ENCODE data around the gene MRO. TPM values are rescaled to one million over a fixed set of nuclear protein-coding genes. Genes with fewer than 3 reads are reported as not detected.
"Not testable (repeated sequence)": the region's sequence is repeated elsewhere in the genome, so short reads cannot be mapped to it uniquely, and the experiment has no call there.

Gene MRO
- total and polyA plus RNA-seq, 7 experiments from 2014 or later: not detected

GRCh38 chr18:50790948-50791347, 28.9 kb downstream of the MRO start:
- intact Hi-C loops (cut with micrococcal nuclease): no loop called here
- H3K36me3 Mint-ChIP-seq: no peaks in the 10 kb centered on the region
- no peak overlapping the region for H3K27ac Mint-ChIP-seq

GRCh38 chr18:50790241-50790640, 29.6 kb downstream of the MRO start:
- peaks cover 2 to 20% (median 17%) of the 10 kb centered on the region in 5 donors for H3K27me3 Mint-ChIP-seq
- no peaks in the 10 kb centered on the region for H3K36me3 ChIP-seq (ENCODE audit: control insufficient read depth in 2 of 3, insufficient read depth in 3 of 3, low read length in 3 of 3)
- ChIA-PET CTCF (no interaction called here), POLR2A (no interaction called here)
- no peaks in the 10 kb centered on the region for H3K27me3 ChIP-seq (ENCODE audit: control insufficient read depth in 2 of 2, insufficient read depth in 2 of 2, low read length in 2 of 2)
- no peaks in the 10 kb centered on the region for H3K9me3 ChIP-seq (ENCODE audit: control insufficient read depth in 2 of 3, low read length in 3 of 3)
- no peak overlapping the region for H3K4me3 Mint-ChIP-seq
- H3K4me1 ChIP-seq (ENCODE audit: control insufficient read depth in 2 of 2, insufficient read depth in 2 of 2, low read length in 2 of 2): no peaks in the 10 kb centered on the region
- DNase-seq (no peak), ATAC-seq (no peak)
- H3K27ac Mint-ChIP-seq: no peak overlapping the region
- H3K4me3 ChIP-seq (ENCODE audit: low read length): no peak overlapping the region
- H3K36me3 Mint-ChIP-seq: no peaks in the 10 kb centered on the region
- H3K9me3 Mint-ChIP-seq: peaks cover 0 to 2% (median 0%) of the 10 kb centered on the region in 11 donors
- no peaks in the 10 kb centered on the region for H3K4me1 Mint-ChIP-seq
- no peak overlapping the region for H3K27ac ChIP-seq (ENCODE audit: low read depth, low read length)
- intact Hi-C loops (cut with micrococcal nuclease): no loop called here

More at GRCh38 chr18:50790948-50791347, 28.9 kb downstream of the MRO start:
- Histone ChIP-seq H3K9me3 (ENCODE audit: control insufficient read depth in 2 of 3, low read length in 3 of 3) (no peaks in the 10 kb centered on the region), H3K27ac (ENCODE audit: low read depth, low read length) (no peak overlapping the region), H3K36me3 (ENCODE audit: control insufficient read depth in 2 of 3, insufficient read depth in 3 of 3, low read length in 3 of 3) (no peaks in the 10 kb centered on the region), H3K27me3 (ENCODE audit: control insufficient read depth in 2 of 2, insufficient read depth in 2 of 2, low read length in 2 of 2) (no peaks in the 10 kb centered on the region), H3K4me1 (ENCODE audit: control insufficient read depth in 2 of 2, insufficient read depth in 2 of 2, low read length in 2 of 2) (no peaks in the 10 kb centered on the region), H3K4me3 (ENCODE audit: low read length) (no peak overlapping the region)
- ChIA-PET POLR2A (no interaction called here), CTCF (no interaction called here)
- no peak for ATAC-seq
- Mint-ChIP-seq H3K27me3 (peaks cover 6 to 27% (median 17%) of the 10 kb centered on the region in 5 donors), H3K9me3 (no peaks in the 10 kb centered on the region), H3K4me1 (no peaks in the 10 kb centered on the region), H3K4me3 (no peak overlapping the region)
- DNase-seq: no peak

GRCh38 chr18:50788284-50788683, 31.5 kb downstream of the MRO start:
- Mint-ChIP-seq H3K27ac (no peak overlapping the region), H3K4me3 (no peak overlapping the region), H3K27me3 (peaks cover under 1 to 16% (median 3%) of the 10 kb centered on the region in 5 donors), H3K9me3 (peaks cover 0 to 2% (median 0%) of the 10 kb centered on the region in 11 donors), H3K36me3 (no peaks in the 10 kb centered on the region), H3K4me1 (no peaks in the 10 kb centered on the region)
- H3K4me3 ChIP-seq (ENCODE audit: low read length): no peak overlapping the region
- H3K36me3 ChIP-seq (ENCODE audit: control insufficient read depth in 2 of 3, insufficient read depth in 3 of 3, low read length in 3 of 3): no peaks in the 10 kb centered on the region
- DNase-seq (no peak), ATAC-seq (no peak)
- H3K27ac ChIP-seq (ENCODE audit: low read depth, low read length): no peak overlapping the region
- no peaks in the 10 kb centered on the region for H3K9me3 ChIP-seq (ENCODE audit: control insufficient read depth in 2 of 3, low read length in 3 of 3)
- POLR2A ChIA-PET: no interaction called here
- H3K27me3 ChIP-seq (ENCODE audit: control insufficient read depth in 2 of 2, insufficient read depth in 2 of 2, low read length in 2 of 2): no peaks in the 10 kb centered on the region
- H3K4me1 ChIP-seq (ENCODE audit: control insufficient read depth in 2 of 2, insufficient read depth in 2 of 2, low read length in 2 of 2): no peaks in the 10 kb centered on the region
- intact Hi-C loops (cut with micrococcal nuclease): no loop called here
- CTCF ChIA-PET: no interaction called here

GRCh38 chr18:50786864-50787263, 33.0 kb downstream of the MRO start:
- Histone ChIP-seq H3K9me3 (ENCODE audit: control insufficient read depth in 2 of 3, low read length in 3 of 3) (no peaks in the 10 kb centered on the region), H3K4me1 (ENCODE audit: control insufficient read depth in 2 of 2, insufficient read depth in 2 of 2, low read length in 2 of 2) (no peaks in the 10 kb centered on the region), H3K27ac (ENCODE audit: low read depth, low read length) (no peak overlapping the region), H3K36me3 (ENCODE audit: control insufficient read depth in 2 of 3, insufficient read depth in 3 of 3, low read length in 3 of 3) (no peaks in the 10 kb centered on the region), H3K4me3 (ENCODE audit: low read length) (no peak overlapping the region), H3K27me3 (ENCODE audit: control insufficient read depth in 2 of 2, insufficient read depth in 2 of 2, low read length in 2 of 2) (no peaks in the 10 kb centered on the region)
- no peak overlapping the region for H3K27ac Mint-ChIP-seq
- H3K36me3 Mint-ChIP-seq: no peaks in the 10 kb centered on the region
- H3K9me3 Mint-ChIP-seq: peaks cover 0 to 2% (median 0%) of the 10 kb centered on the region in 11 donors
- H3K4me1 Mint-ChIP-seq: no peaks in the 10 kb centered on the region
- POLR2A ChIA-PET: no interaction called here
- ATAC-seq (no peak), DNase-seq (no peak)
- CTCF ChIA-PET: no interaction called here
- intact Hi-C loops (cut with micrococcal nuclease): no loop called here
- H3K27me3 Mint-ChIP-seq: peaks cover 0 to 21% (median 3%) of the 10 kb centered on the region in 5 donors
- H3K4me3 Mint-ChIP-seq: no peak overlapping the region

GRCh38 chr18:50783553-50783952, 36.3 kb downstream of the MRO start:
- ATAC-seq: no peak

GRCh38 chr18:50779021-50779420, 40.8 kb downstream of the MRO start:
- H3K4me3 ChIP-seq (ENCODE audit: low read length); H3K4me3 Mint-ChIP-seq; intact Hi-C loops (cut with micrococcal nuclease); H3K36me3 ChIP-seq (ENCODE audit: control insufficient read depth in 2 of 3, insufficient read depth in 3 of 3, low read length in 3 of 3); ATAC-seq; H3K9me3 ChIP-seq (ENCODE audit: control insufficient read depth in 2 of 3, low read length in 3 of 3); H3K36me3 Mint-ChIP-seq; H3K4me1 ChIP-seq (ENCODE audit: control insufficient read depth in 2 of 2, insufficient read depth in 2 of 2, low read length in 2 of 2); DNase-seq; H3K27ac ChIP-seq (ENCODE audit: low read depth, low read length); H3K9me3 Mint-ChIP-seq; POLR2A ChIA-PET; H3K4me1 Mint-ChIP-seq; H3K27me3 ChIP-seq (ENCODE audit: control insufficient read depth in 2 of 2, insufficient read depth in 2 of 2, low read length in 2 of 2); CTCF ChIA-PET; H3K27ac Mint-ChIP-seq: not testable (repeated sequence)
- H3K27me3 Mint-ChIP-seq: peaks cover 7 to 31% (median 20%) of the 10 kb centered on the region in 5 donors

More at GRCh38 chr18:50783553-50783952, 36.3 kb downstream of the MRO start:
- Histone ChIP-seq H3K4me3 (ENCODE audit: low read length) (no peak overlapping the region), H3K9me3 (ENCODE audit: control insufficient read depth in 2 of 3, low read length in 3 of 3) (no peaks in the 10 kb centered on the region), H3K4me1 (ENCODE audit: control insufficient read depth in 2 of 2, insufficient read depth in 2 of 2, low read length in 2 of 2) (no peaks in the 10 kb centered on the region), H3K36me3 (ENCODE audit: control insufficient read depth in 2 of 3, insufficient read depth in 3 of 3, low read length in 3 of 3) (no peaks in the 10 kb centered on the region), H3K27ac (ENCODE audit: low read depth, low read length) (no peak overlapping the region), H3K27me3 (ENCODE audit: control insufficient read depth in 2 of 2, insufficient read depth in 2 of 2, low read length in 2 of 2) (no peaks in the 10 kb centered on the region)
- CTCF ChIA-PET: no interaction called here
- Mint-ChIP-seq H3K36me3 (no peaks in the 10 kb centered on the region), H3K4me1 (no peaks in the 10 kb centered on the region), H3K27ac (no peak overlapping the region), H3K9me3 (peaks cover 0 to 7% (median 0%) of the 10 kb centered on the region in 11 donors), H3K27me3 (peaks cover 3 to 21% (median 16%) of the 10 kb centered on the region in 5 donors), H3K4me3 (no peak overlapping the region)
- POLR2A ChIA-PET: no interaction called here
- no peak for DNase-seq
- intact Hi-C loops (cut with micrococcal nuclease): no loop called here

- H3K27ac ChIP-seq (ENCODE audit: low read depth, low read length): no peak overlapping the region
- DNase-seq: no peak
- H3K4me3 ChIP-seq (ENCODE audit: low read length): no peak overlapping the region
- Mint-ChIP-seq H3K36me3 (no peaks in the 10 kb centered on the region), H3K9me3 (peaks cover 0 to 5% (median 0%) of the 10 kb centered on the region in 11 donors), H3K4me1 (no peaks in the 10 kb centered on the region), H3K4me3 (no peak overlapping the region), H3K27ac (no peak overlapping the region), H3K27me3 (peaks cover 11 to 34% (median 31%) of the 10 kb centered on the region in 5 donors)
- POLR2A ChIA-PET: no interaction called here
- intact Hi-C loops (cut with micrococcal nuclease): no loop called here
- CTCF ChIA-PET: no interaction called here
- no peak for ATAC-seq
- no peaks in the 10 kb centered on the region for H3K27me3 ChIP-seq (ENCODE audit: control insufficient read depth in 2 of 2, insufficient read depth in 2 of 2, low read length in 2 of 2)
- H3K36me3 ChIP-seq (ENCODE audit: control insufficient read depth in 2 of 3, insufficient read depth in 3 of 3, low read length in 3 of 3): no peaks in the 10 kb centered on the region
- no peaks in the 10 kb centered on the region for H3K4me1 ChIP-seq (ENCODE audit: control insufficient read depth in 2 of 2, insufficient read depth in 2 of 2, low read length in 2 of 2)
- H3K9me3 ChIP-seq (ENCODE audit: control insufficient read depth in 2 of 3, low read length in 3 of 3): no peaks in the 10 kb centered on the region
Measured at GRCh38 chr18:50776383-50776782, 43.4 kb downstream of the MRO start.
